Stimulated activated effector memory CD8-positive, alpha-beta T cell treated with anti-CD3 and anti-CD28 coated beads, Interleukin-12 subunit alpha, Interleukin-12 subunit beta, amount 100 ng/mL, for 72 hours (primary cell): ENCODE results near the gene PHLDB3.
"Not testable (repeated sequence)": the region's sequence is repeated elsewhere in the genome, so short reads cannot be mapped to it uniquely, and the experiment has no call there.

Experiments
- ATAC-seq: fragments of 150-1000 bp; cut with Tn5 transposase; 2 replicates; pipeline ENCODE4 v1.10.0; 2021
- DNase-seq, 2 donors: peaks; one replicate each; pipeline ENCODE4 v3.0.0; 2021 to 2022; ENCODE audit warnings: low spot score in 2 of 2
- H3K27ac Mint-ChIP-seq: one replicate; pipeline ENCODE4 v1.8.0; 2022; ENCODE audit warnings: mild to moderate bottlenecking, mixed read lengths
- H3K36me3 Mint-ChIP-seq: one replicate; pipeline ENCODE4 v1.8.0; 2022; ENCODE audit warnings: mild to moderate bottlenecking, mixed read lengths
- H3K4me1 Mint-ChIP-seq: one replicate; pipeline ENCODE4 v1.8.0; 2022; ENCODE audit warnings: mixed read lengths
- H3K4me3 Mint-ChIP-seq: one replicate; pipeline ENCODE4 v1.8.0; 2022; ENCODE audit warnings: mild to moderate bottlenecking, mixed read lengths
- H3K9me3 Mint-ChIP-seq: one replicate; pipeline ENCODE4 v1.8.0; 2022; ENCODE audit warnings: mixed read lengths

Gene PHLDB3

GRCh38 chr19:43437284-43437683 is 67.3 kb downstream of the PHLDB3 start:
- H3K4me3 Mint-ChIP-seq, ATAC-seq: not testable (repeated sequence)

DNA sequence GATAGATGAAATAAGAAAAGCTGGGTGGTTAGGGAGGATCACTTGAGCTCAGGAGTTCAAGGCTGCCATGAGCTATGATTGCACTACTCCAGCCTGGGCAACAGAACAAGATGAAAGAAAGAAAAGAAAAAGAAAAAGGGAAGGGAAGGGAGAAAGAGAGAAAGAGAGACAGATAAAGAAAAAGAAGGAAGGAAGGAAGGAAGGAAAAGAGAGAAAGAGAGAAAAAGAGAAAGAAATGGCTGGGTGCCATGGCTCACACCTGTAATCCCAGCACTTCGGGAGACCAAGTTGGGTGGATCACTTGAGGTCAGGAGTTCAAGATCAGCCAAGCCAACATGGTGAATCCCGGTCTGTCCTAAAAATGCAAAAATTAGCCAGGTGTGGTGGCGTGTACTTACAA is 68.8 kb downstream of the PHLDB3 start:
- H3K9me3 Mint-ChIP-seq: no peaks in the 10 kb centered on the region
- DNase-seq (no peak), ATAC-seq (no peak)
- H3K27ac Mint-ChIP-seq: no peak overlapping the region
- H3K4me3 Mint-ChIP-seq: no peak overlapping the region
- H3K36me3 Mint-ChIP-seq: peaks cover 4% of the 10 kb centered on the region
- peaks cover 38% of the 10 kb centered on the region for H3K4me1 Mint-ChIP-seq

More at GRCh38 chr19:43437284-43437683, 67.3 kb downstream of the PHLDB3 start:
- Mint-ChIP-seq H3K4me1 (peaks cover 38% of the 10 kb centered on the region), H3K27ac (peak overlapping the region; percentile 81)
- not testable (repeated sequence) for H3K36me3 Mint-ChIP-seq, H3K9me3 Mint-ChIP-seq, DNase-seq

- H3K4me3 Mint-ChIP-seq: no peak overlapping the region
- no peak overlapping the region for H3K27ac Mint-ChIP-seq
- peaks cover 30% of the 10 kb centered on the region for H3K4me1 Mint-ChIP-seq
- DNase-seq (no peak), ATAC-seq (no peak)
- H3K36me3 Mint-ChIP-seq: peaks cover 4% of the 10 kb centered on the region
- H3K9me3 Mint-ChIP-seq: no peaks in the 10 kb centered on the region
Observed at GRCh38 chr19:43433689-43434088, 70.9 kb downstream of the PHLDB3 start.

GRCh38 chr19:43433358-43433673 is 71.2 kb downstream of the PHLDB3 start:
- no peak overlapping the region for H3K27ac Mint-ChIP-seq
- H3K4me1 Mint-ChIP-seq: peaks cover 26% of the 10 kb centered on the region
- H3K4me3 Mint-ChIP-seq: no peak overlapping the region
- peaks cover 4% of the 10 kb centered on the region for H3K36me3 Mint-ChIP-seq
- ATAC-seq: no peak
- DNase-seq: no peak
- H3K9me3 Mint-ChIP-seq: no peaks in the 10 kb centered on the region

- Mint-ChIP-seq H3K4me3 (no peak overlapping the region), H3K27ac (peak overlapping the region; percentile 34), H3K4me1 (peaks cover 13% of the 10 kb centered on the region), H3K9me3 (no peaks in the 10 kb centered on the region), H3K36me3 (peaks cover 3% of the 10 kb centered on the region)
- no peak for ATAC-seq
- no peak for DNase-seq
Observed at GRCh38 chr19:43430976-43431375, 73.6 kb downstream of the PHLDB3 start.

DNA sequence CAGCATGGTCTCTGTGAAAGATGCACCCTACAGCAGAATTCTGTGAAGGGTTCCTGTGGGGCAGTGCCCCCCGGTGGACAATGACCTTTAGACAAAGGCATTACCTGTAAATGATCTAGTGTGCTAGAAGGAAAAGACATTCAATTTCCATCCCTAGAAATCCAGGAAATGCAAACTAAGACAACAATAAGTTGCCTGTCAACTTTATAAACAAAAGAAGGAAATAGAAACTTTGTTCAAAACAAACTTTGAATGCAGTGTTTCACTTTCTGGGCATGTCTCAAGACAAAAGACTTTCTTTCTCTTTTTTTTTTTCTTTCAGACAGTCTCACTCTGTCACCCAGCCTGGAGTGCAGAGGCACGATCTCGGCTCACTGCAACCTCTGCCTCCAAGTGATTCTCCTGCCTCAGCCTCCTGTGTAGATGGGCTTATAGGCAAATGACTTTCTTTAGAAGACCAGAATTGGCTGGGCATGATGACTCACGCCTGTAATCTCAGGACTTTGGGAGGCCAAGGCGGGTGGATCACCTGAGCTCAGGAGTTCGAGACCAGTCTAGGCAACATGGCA is 74.3 kb downstream of the PHLDB3 start:
- H3K36me3 Mint-ChIP-seq: no peaks in the 10 kb centered on the region
- H3K4me1 Mint-ChIP-seq: peaks cover 7% of the 10 kb centered on the region
- no peaks in the 10 kb centered on the region for H3K9me3 Mint-ChIP-seq
- no peak overlapping the region for H3K4me3 Mint-ChIP-seq
- no peak for DNase-seq
- ATAC-seq: peak; percentile 31
- H3K27ac Mint-ChIP-seq: peak overlapping the region; percentile 34

DNA sequence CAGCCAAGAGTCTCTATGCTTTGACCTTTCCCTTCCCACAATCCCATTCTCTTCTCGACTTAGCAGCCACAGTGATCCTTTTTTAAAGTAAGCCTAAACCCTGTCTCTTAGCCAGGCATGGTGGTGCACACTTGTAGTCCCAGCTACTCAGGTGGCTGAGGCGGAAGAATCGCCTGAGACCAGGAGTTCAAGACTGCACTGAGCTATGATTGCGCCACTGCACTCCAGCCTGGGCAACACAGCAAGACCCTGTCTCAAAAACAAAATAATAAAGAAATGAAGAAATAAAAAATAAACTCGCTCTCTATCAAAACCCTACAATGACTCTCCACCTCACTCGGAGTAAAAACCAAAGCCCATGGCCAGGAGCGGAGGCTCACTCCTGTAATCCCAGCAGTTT is 75.2 kb downstream of the PHLDB3 start:
- no peak overlapping the region for H3K27ac Mint-ChIP-seq

GRCh38 chr19:43425567-43426392 is 78.8 kb downstream of the PHLDB3 start:
- ATAC-seq (no peak), DNase-seq (no peak)
- Mint-ChIP-seq H3K36me3 (no peaks in the 10 kb centered on the region), H3K27ac (peak overlapping the region; percentile 29), H3K4me1 (no peaks in the 10 kb centered on the region), H3K4me3 (no peak overlapping the region), H3K9me3 (no peaks in the 10 kb centered on the region)

More for the DNA sequence above, 75.2 kb downstream of the PHLDB3 start:
- peaks cover 7% of the 10 kb centered on the region for H3K4me1 Mint-ChIP-seq
- no peaks in the 10 kb centered on the region for H3K9me3 Mint-ChIP-seq
- H3K4me3 Mint-ChIP-seq: no peak overlapping the region
- H3K36me3 Mint-ChIP-seq: no peaks in the 10 kb centered on the region
- DNase-seq: no peak
- no peak for ATAC-seq
